CD4-positive, alpha-beta T cell (primary cell): ENCODE data around the gene ADAM22. TPM values are rescaled to one million over a fixed set of nuclear protein-coding genes. Genes with fewer than 3 reads are reported as not detected.

ENCODE experiments used
- ATAC-seq: fragments of 200-7000 bp; cut with Tn5 transposase; one replicate; pipeline ENCODE4 v1.10.0; 2022; ENCODE audit warnings: mild to moderate bottlenecking; ENCODE audit not compliant: poor library complexity
- CTCF ChIA-PET: fragments of 350-600 bp; sonication (Branson Sonifier 250); formaldehyde crosslinking; loops from one replicate; lab custom pipeline; 2021; ENCODE audit warnings: antibody characterized with exemption, inconsistent platforms; lab: Charles Lee
- POLR2A ChIA-PET: fragments of 350-600 bp; sonication (Branson Sonifier 250); formaldehyde crosslinking; loops from one replicate; lab custom pipeline; 2021; ENCODE audit warnings: antibody characterized with exemption, inconsistent platforms; lab: Charles Lee
- DNase-seq, 14 experiments: peaks; one replicate each; pipeline ENCODE4 v3.0.0-alpha.2; 2013 to 2020; ENCODE audit warnings: mixed read lengths in 2 of 14
- H3K27ac ChIP-seq, 2 donors: one replicate each; pipeline versions ENCODE4 v1.5.1 to v1.7.0; 2013; ENCODE audit warnings: low read length in 2 of 2, low read depth in 1 of 2, mild to moderate bottlenecking in 1 of 2
- H3K27me3 ChIP-seq, 2 experiments: 1 replicate in 1 of 2; 2 replicates in 1 of 2; pipeline versions ENCODE4 v1.6.1 to v1.7.0; 2013; ENCODE audit warnings: low read length in 2 of 2, control low read depth in 1 of 2, mild to moderate bottlenecking in 1 of 2, moderate library complexity in 1 of 2; ENCODE audit not compliant: insufficient read depth in 2 of 2, control insufficient read depth in 1 of 2
- H3K36me3 ChIP-seq: one replicate; pipeline ENCODE4 v1.6.1; 2013; ENCODE audit warnings: low read length, control low read depth; ENCODE audit not compliant: insufficient read depth
- H3K4me1 ChIP-seq: one replicate; pipeline ENCODE4 v1.6.1; 2013; ENCODE audit warnings: low read length, control low read depth; ENCODE audit not compliant: insufficient read depth
- H3K4me3 ChIP-seq: one replicate; pipeline ENCODE4 v1.5.1; 2013; ENCODE audit warnings: mild to moderate bottlenecking, low read length, moderate library complexity
- H3K9me3 ChIP-seq, 2 experiments: 1 replicate in 1 of 2; 2 replicates in 1 of 2; pipeline versions ENCODE4 v1.6.1 to v1.7.0; 2013; ENCODE audit warnings: low read length in 2 of 2, mild to moderate bottlenecking in 2 of 2, control low read depth in 1 of 2, moderate library complexity in 1 of 2; ENCODE audit not compliant: control insufficient read depth in 1 of 2, insufficient read depth in 1 of 2
- H3K27ac Mint-ChIP-seq: one replicate; pipeline ENCODE4 v1.8.0; 2020; ENCODE audit warnings: mixed read lengths
- H3K27me3 Mint-ChIP-seq: one replicate; pipeline ENCODE4 v1.8.0; 2021; ENCODE audit warnings: mixed read lengths
- H3K36me3 Mint-ChIP-seq: one replicate; pipeline ENCODE4 v1.8.0; 2021; ENCODE audit warnings: low read depth, mixed read lengths
- H3K4me1 Mint-ChIP-seq: one replicate; pipeline ENCODE4 v1.8.0; 2021; ENCODE audit warnings: low read depth, mixed read lengths
- H3K4me3 Mint-ChIP-seq: one replicate; pipeline ENCODE4 v1.8.0; 2020; ENCODE audit warnings: mild to moderate bottlenecking, mixed read lengths
- H3K9me3 Mint-ChIP-seq: one replicate; pipeline ENCODE4 v1.8.0; 2020; ENCODE audit warnings: mixed read lengths
- intact Hi-C, 2 experiments: fragments of 100-400 bp; cut with DNase I in 1 of 2; cut with micrococcal nuclease in 1 of 2; formaldehyde crosslinking; loops; one replicate each; pipeline versions ENCODE4 v1.15.1 to v1.9.0; 2023 to 2025; cut with DNase I, micrococcal nuclease
- total RNA-seq, 174 experiments: library from RNA in 2 of 174; stranded (reverse) in 2 of 174; gene quantifications; one replicate each; pipeline ENCODE4 v1.2.3 and lab custom pipeline; 2021 to 2026
- TF ChIP-seq, protein P1 (sequence below): fragments of 200-600 bp; IDR thresholded peaks from one replicate; pipeline ENCODE4 v1.8.0; 2022; ENCODE audit warnings: antibody characterized with exemption, mild to moderate bottlenecking

ADAM22 gene
- total RNA-seq, 2 experiments from 2014 or later, result 0.60 to 0.64 TPM

DNA sequence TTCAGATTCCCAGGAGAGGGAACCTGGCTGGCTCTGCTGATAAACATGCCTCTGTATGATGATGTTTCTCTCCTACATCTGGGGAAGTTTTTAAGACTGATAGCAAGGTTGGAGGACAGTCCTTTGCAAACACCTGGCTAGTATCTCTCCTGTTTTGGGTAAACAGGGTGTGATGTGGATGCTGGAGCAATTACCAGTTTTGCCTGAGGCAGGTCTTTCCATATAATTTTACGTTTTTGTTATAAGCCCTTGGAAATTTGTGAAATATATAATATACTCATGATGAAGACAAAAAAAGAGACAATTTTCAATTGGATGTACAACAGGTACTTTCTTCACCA is 138.6 kb downstream of the ADAM22 start:
- no peak for DNase-seq
- CTCF ChIA-PET, result interaction anchor here (0.6 kb wide), 1 partner anchor 10 kb away, joined by 3 read pairs; no protein-coding TSS in a partner anchor
- POLR2A ChIA-PET, result no interaction called here
- peaks cover 11% of the 10 kb centered on the region for H3K36me3 Mint-ChIP-seq
- Histone ChIP-seq H3K9me3 (no peaks in the 10 kb centered on the region), H3K4me3 (no peak overlapping the region), H3K4me1 (no peaks in the 10 kb centered on the region), H3K27me3 (no peaks in the 10 kb centered on the region), H3K27ac (no peak overlapping the region), H3K36me3 (no peaks in the 10 kb centered on the region)
- peaks cover 3% of the 10 kb centered on the region for H3K27me3 Mint-ChIP-seq
- H3K27ac Mint-ChIP-seq, result no peak overlapping the region
- no peak overlapping the region for H3K4me3 Mint-ChIP-seq
- no peaks in the 10 kb centered on the region for H3K4me1 Mint-ChIP-seq
- H3K9me3 Mint-ChIP-seq, result no peaks in the 10 kb centered on the region
- TF ChIP-seq, protein P1, sequence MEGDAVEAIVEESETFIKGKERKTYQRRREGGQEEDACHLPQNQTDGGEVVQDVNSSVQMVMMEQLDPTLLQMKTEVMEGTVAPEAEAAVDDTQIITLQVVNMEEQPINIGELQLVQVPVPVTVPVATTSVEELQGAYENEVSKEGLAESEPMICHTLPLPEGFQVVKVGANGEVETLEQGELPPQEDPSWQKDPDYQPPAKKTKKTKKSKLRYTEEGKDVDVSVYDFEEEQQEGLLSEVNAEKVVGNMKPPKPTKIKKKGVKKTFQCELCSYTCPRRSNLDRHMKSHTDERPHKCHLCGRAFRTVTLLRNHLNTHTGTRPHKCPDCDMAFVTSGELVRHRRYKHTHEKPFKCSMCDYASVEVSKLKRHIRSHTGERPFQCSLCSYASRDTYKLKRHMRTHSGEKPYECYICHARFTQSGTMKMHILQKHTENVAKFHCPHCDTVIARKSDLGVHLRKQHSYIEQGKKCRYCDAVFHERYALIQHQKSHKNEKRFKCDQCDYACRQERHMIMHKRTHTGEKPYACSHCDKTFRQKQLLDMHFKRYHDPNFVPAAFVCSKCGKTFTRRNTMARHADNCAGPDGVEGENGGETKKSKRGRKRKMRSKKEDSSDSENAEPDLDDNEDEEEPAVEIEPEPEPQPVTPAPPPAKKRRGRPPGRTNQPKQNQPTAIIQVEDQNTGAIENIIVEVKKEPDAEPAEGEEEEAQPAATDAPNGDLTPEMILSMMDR, result no peak
- no peak for ATAC-seq
- intact Hi-C loops, result no loop called here

DNA sequence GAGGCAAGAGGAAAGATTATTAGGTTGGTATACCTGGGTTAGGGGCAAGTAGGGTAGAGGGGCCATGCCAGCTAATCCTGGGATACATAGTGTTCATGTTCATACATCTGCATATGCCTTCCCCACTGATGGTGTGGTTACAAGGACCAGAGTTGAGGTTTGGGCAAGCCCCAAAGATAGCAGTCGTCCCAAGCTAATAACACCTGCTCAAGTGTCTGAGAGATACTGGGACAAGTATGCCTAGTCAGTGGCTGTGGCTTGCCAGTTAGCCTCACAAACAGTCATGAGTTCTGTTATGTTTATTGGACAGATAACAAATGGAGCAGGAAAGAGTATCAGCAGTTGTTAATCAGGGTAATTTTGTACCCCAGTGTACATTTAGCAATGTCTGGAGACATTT is 139.6 kb downstream of the ADAM22 start:
- intact Hi-C loops, result no loop called here

DNA sequence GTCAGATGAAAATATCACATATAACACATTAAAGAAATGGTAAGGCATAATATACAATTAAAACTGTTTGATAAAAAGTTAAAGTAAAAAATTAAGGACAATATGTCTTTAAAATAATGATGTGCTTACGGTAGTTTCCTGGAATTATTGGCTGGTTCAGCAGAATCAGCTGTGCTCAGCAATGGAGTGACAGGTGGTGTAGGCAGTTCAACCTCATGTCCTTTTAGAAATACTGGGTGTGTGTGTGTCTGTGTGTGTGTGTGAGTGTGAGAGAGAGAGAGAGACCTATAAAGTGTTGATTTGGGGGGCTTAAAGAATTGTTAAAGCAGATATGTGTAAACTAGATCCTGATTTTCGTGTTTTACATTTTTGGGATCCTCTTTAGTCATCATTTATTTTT is 141.2 kb downstream of the ADAM22 start:
- Mint-ChIP-seq H3K36me3 (peaks cover 11% of the 10 kb centered on the region), H3K4me1 (no peaks in the 10 kb centered on the region), H3K27me3 (peaks cover 3% of the 10 kb centered on the region), H3K27ac (no peak overlapping the region), H3K4me3 (no peak overlapping the region), H3K9me3 (no peaks in the 10 kb centered on the region)
- Histone ChIP-seq H3K36me3 (no peaks in the 10 kb centered on the region), H3K9me3 (no peaks in the 10 kb centered on the region), H3K27me3 (no peaks in the 10 kb centered on the region), H3K4me1 (no peaks in the 10 kb centered on the region), H3K27ac (no peak overlapping the region), H3K4me3 (no peak overlapping the region)
- ChIA-PET POLR2A (no interaction called here), CTCF (no interaction called here)
- intact Hi-C loops, result no loop called here
- DNase-seq, result no peak
- no peak for ATAC-seq
- TF ChIP-seq, protein P1, result no peak

More for the DNA sequence above, 139.6 kb downstream of the ADAM22 start:
- Histone ChIP-seq H3K27ac (no peak overlapping the region), H3K4me3 (no peak overlapping the region), H3K9me3 (no peaks in the 10 kb centered on the region), H3K4me1 (no peaks in the 10 kb centered on the region), H3K27me3 (no peaks in the 10 kb centered on the region), H3K36me3 (no peaks in the 10 kb centered on the region)
- Mint-ChIP-seq H3K4me1 (no peaks in the 10 kb centered on the region), H3K9me3 (no peaks in the 10 kb centered on the region), H3K4me3 (no peak overlapping the region), H3K27ac (no peak overlapping the region), H3K27me3 (peaks cover 3% of the 10 kb centered on the region), H3K36me3 (peaks cover 11% of the 10 kb centered on the region)
- POLR2A ChIA-PET, result no interaction called here
- ATAC-seq, result no peak
- TF ChIP-seq, protein P1, result no peak
- CTCF ChIA-PET, result no interaction called here
- DNase-seq, result no peak
